GM04503 (cell line): ENCODE data around the gene PTPRJ.

Experiments used
- DNase-seq: peaks from one replicate; pipeline ENCODE4 v3.0.0-alpha.2; 2012; ENCODE audit warnings: low read depth

PTPRJ gene

DNA sequence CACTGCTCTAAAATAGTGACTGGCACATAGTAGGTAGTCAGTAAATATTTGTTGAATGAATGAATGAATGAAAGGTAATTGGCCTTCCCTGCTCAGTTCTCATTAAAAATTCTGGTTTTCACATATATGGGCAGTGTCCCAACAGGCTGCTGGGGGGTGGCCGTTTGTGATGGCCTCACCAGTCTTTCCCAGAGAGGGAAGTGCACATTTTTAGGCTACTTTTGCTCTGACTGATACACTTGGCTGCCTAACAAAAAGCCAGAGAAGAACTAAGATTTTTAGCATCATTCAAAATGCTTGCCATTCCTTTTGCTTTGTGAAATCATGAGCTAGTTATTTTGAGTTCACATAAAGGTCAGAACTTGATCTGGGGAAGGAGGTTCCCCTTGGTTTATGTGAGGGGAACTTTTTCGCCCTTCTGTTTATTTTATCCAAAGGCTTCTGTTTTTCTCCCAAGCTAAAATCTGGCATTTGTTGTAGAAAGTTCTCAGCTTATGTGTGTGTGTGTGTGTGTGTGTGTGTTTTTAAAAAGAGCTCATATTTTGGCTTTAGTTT lies 83.1 kb downstream of the PTPRJ start:
- peak; percentile 99 for DNase-seq

DNA sequence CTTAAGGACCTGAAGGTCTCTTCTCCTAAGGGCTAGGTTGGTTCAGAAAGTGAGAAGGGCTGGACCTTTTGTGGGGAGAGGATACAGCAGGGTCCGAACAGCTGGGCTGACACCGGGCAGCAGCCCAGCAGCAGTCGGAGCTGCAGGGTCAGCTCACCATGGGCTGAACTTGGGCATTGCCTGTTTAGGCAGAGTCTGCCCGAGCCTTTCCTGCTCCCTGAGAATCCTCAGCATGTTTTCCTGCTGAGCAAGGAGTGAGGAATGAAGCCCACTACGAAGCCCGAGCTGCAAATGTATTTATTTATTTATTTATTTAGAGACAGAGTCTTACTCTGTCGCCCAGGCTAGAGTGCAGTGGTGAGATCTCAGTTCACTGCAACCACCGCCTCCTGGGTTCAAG lies 83.9 kb downstream of the PTPRJ start:
- DNase-seq, result peak; percentile 54

- no peak for DNase-seq
Measured at GRCh38 chr11:48066881-48067800, 86.8 kb downstream of the PTPRJ start.

- no peak for DNase-seq
Measured at GRCh38 chr11:48073031-48073861, 92.9 kb downstream of the PTPRJ start.

DNA sequence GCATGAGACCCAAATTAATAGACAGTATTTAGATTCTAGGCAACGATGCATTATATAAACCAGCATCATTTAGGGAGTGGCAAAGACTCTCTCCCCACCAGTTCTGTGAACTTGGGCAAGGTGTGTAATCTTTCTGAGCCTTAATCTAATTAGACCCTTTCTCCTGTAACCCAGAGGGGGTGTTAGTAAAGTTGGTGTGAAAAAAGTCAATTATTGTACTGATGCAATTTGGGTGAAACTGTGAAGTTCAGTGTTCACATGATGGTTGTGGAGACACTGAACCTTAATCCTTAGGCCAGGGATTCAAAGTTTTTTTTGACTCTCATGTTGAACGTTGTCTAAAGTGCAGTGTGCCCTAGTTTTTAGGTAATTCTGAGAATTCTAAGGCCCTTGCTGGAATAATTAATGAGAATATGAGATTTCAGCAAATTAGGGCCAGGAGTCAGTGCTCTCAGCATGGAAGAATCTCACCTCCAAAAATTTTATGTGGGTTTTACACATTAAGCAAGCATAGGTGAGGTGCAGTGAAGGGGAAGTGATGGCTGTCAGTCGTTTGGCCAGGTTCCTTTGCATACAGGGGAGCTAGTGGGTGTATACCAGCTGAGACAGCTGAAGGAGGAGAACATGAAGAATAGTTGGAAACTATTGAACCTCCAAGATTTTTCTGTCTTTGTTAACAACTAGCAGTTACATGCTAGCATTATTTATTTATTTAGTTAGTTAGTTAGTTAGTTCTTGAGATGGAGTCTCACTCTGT lies 94.2 kb downstream of the PTPRJ start:
- DNase-seq, result no peak

- no peak for DNase-seq
Measured at GRCh38 chr11:48075637-48076036, 95.3 kb downstream of the PTPRJ start.

DNA sequence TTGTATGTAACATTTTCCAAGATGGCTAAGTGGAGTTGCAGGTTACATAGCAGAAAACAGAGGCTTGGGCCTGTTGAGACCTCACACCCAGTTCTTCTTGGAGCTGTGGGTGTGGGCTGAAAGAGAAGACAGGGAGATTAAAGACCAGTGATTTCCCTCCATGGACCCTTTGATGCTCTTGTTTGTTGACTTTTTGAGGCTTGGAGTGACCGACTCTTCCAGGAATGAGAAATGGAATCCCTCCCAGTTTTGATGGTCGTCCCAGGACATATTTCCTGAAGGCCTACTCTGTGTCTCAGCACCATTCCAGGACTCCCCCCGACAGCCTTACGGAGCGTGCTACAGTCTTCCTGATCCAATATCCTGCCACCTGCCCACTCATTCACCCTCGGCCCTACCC lies 96.9 kb downstream of the PTPRJ start:
- no peak for DNase-seq

GRCh38 chr11:48078689-48079088 lies 98.3 kb downstream of the PTPRJ start:
- no peak for DNase-seq

- no peak for DNase-seq
Measured at GRCh38 chr11:48079596-48079995, 99.2 kb downstream of the PTPRJ start.

DNA sequence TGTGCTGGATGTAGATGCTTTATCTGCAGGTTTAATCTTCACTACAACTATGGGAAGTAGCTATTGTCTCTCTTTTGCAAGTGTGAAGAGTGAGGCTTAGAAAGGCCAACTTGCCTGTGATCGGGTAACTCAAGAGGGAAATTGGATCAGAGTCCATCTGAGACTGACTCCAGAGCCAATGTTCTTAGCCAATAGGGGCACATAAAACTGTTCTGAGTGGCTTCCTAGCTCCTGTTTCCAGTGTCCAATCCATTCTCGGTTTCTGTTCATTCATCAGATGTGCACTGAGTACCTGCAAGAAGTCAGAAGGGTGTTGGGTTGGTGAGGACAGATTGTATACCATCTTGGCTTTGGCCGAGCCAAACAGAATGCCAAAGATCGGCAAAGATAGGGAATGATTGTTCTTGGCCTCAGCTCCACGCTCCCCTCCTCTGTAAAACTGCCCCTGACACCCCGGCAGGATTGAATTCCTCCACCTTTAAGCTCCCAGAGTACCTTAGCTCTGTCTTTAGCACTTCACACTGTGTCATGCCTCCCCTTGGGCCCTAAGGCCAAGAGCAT lies 100.0 kb downstream of the PTPRJ start:
- DNase-seq, result no peak

DNA sequence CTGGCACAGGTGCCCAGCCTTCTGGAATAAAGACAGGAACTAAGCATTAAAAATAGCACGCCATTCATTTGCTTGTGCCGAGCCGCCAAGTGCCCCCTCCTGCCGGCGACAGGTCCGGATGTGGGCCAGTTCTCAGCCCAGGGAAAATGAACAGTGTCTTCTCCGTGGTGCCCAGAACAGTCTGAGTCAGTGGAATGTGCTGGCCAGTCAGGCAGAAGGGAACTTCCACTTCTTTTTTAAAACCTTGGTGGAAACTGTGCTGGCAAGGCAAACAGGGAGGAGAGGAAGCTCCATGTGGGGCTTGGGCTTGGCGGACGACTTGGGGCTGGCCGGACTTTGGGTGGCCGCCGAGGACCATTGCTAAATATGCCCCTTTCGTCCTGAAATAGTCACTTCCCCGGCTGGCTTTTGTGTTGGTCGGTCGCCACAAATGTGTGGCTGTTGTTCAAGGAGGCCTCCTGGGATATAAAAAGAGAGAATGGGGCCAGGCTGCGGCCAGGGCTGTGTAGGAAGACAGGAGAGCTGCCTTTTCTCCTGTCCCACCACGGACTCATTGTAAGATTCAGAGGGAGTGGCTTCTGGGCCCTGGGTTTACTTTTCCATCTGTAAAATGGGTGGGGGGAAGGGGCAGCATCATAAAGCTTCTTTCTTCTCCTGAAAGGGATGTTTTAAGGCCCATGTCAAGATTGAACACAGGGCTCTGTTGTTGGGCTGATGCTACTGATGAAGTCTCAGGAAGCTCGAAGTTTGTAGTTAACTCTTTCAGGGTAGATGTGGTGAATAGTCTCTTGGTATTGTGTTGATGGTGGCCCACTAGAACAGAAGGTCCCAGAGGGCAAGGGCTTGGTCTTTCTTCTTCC lies 101.0 kb downstream of the PTPRJ start:
- DNase-seq, result peak; percentile 64

DNA sequence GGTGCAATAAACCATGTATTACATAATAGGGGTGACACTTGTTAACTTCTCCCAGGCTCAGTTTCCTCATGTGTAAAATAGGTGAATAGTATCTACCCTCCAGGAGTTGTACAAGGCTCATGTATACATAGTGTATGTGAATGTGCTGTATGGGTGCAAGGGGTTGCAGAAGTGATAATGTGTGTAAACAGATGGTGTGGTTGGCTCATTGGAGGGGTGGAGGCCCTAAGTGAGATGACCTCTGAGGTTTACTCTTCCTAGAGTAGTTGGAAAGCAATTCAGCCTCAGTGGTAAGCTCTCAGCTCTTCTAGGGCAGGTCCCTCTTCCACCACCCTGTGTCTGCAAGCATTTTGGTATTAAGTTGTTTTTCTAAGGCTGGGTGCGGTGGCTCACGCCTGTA lies 102.4 kb downstream of the PTPRJ start:
- no peak for DNase-seq

GRCh38 chr11:48083421-48083820 lies 103.1 kb downstream of the PTPRJ start:
- no peak for DNase-seq

- DNase-seq, result no peak
Measured at GRCh38 chr11:48085688-48086087, 105.3 kb downstream of the PTPRJ start.

GRCh38 chr11:48087422-48087821 lies 107.1 kb downstream of the PTPRJ start:
- no peak for DNase-seq

DNA sequence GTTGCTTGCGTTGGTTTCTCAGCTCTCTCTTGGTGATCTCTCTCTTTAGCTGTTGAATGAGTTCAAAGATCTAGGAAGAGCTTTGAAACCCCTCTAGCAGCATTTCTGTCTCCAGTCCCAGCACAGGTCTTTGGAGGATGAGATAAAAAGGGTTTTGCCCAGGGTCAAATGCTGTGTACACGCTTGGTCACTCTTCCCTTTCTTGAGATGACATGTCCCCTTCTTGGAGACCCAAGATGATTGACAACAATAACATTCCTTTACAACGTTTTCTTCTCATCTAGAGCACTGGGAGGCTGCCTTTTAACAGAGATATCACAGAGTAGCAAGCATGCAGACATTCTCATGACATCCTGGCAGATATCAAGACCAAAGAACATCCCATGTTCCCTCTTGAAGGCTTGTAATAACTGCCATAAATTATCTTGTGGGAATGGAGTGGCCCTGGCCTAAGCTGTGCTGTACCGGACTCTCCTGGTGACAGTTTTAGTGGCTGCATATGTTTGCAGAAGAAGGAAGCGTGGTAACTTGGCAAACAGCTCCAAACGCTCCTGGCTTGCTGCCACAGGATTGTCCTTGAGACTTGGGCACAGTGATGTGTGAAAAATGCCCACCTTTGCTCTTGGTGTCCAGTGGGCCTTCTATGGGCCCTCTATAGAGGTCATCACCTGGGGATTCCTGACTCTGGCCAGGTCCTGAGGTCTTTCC lies 107.8 kb downstream of the PTPRJ start:
- DNase-seq, result no peak

DNA sequence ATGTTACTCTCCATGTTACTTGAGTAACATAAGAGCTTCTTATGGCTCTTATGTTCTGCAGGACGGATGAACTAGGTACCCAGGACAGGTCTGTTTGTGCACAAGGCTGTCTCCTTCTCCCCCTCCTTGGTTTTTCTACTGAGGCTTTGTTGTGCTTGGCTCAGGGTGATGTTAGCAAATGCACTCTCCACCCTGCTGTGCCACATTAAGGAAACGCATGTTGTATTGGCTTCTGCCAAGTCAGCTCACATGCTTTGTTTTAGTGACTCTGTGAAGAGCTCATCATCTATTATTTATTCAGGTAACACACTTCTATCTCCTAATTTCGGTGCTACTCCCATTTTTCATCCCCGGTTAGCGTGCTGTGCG lies 108.3 kb downstream of the PTPRJ start:
- no peak for DNase-seq

- no peak for DNase-seq
Measured at GRCh38 chr11:48090174-48090573, 109.8 kb downstream of the PTPRJ start.

DNA sequence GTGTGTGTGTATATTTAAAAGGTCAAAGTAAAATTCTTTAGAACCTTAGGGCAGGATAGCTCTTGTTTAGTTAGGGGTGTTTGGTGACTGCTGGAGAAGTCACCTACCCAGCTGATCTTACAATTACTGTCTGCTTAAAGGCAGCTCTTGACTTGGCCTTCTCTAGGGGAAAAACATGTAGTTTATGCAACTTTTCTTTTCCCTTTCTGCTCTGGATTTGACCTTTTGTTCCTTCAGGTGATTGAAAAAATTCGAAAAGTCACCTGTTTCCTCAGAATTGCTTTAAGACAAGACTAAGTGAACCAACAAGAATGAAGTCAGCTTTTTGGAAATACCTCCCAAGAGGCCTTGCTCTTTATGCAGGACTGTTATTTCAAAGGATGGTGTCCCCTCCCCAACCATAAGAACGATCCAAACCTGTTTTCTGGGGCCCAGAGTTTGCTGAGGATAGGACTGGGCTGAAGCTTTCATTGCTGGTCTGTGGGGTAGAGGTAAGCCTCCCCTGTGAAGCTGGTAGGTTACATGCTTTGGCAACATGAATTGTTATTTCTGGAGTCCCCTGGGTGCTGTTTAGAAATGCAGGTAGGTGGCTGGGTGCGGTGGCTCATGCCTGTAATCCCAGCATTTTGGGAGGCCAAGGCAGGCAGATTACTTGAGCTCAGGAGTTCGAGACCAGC lies 111.2 kb downstream of the PTPRJ start:
- DNase-seq, result no peak

DNA sequence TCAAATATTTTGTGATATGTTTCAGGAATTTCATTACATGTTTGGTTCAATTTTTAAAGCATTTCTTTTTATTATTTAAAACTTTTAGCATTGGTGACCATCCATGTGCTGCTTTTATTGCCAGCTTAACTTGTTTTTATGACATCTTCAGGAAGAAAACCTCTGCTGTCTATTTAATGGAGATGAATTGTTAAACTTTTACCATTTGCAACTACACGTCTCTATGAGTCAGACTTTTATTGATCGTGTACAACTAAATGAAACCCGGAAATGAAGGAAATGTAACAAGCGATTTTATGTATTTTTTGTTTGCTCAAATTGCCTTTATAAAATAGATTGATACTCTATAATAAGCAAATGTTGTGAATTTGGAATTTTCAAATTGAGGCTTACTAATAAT lies 113.0 kb downstream of the PTPRJ start:
- DNase-seq, result no peak
